ENCODE data around the gene EXOC4.

DNA sequence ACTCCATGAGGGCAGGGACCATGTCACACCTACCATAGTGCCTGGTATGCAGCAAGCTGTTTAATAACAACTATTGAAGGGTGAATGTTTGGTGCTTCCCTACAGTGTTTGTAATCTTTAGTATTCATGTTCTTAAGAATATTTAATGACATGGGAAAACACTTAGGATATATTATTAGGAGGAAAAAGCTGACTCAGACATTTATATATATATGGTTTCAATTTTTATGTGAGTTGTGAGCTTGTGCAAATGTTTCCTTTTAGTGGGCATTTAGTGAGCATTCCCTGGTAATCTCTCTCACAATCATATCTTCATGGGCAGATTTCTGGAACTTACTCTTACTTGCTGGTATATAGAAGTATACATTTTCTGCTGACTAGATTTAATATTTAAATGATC is 359.1 kb downstream of the EXOC4 start:
- TF ChIP-seq, protein P1, sequence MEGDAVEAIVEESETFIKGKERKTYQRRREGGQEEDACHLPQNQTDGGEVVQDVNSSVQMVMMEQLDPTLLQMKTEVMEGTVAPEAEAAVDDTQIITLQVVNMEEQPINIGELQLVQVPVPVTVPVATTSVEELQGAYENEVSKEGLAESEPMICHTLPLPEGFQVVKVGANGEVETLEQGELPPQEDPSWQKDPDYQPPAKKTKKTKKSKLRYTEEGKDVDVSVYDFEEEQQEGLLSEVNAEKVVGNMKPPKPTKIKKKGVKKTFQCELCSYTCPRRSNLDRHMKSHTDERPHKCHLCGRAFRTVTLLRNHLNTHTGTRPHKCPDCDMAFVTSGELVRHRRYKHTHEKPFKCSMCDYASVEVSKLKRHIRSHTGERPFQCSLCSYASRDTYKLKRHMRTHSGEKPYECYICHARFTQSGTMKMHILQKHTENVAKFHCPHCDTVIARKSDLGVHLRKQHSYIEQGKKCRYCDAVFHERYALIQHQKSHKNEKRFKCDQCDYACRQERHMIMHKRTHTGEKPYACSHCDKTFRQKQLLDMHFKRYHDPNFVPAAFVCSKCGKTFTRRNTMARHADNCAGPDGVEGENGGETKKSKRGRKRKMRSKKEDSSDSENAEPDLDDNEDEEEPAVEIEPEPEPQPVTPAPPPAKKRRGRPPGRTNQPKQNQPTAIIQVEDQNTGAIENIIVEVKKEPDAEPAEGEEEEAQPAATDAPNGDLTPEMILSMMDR (IDR thresholded peaks at IDR 0.05) = no peak
- TF ChIP-seq POLR2AphosphoS5 (IDR thresholded peaks at IDR 0.05) (no peak), POLR2A (IDR thresholded peaks at IDR 0.05) (no peak), EP300 (IDR thresholded peaks at IDR 0.05; ENCODE audit: low read depth) (no peak)

Measured in transverse colon (tissue), 4 donors.